A549 treated with AZD2906 at 1 μM for 4 hours (cell line): Measurements from ENCODE around the gene DHRSX. TPM values are rescaled to one million over a fixed set of nuclear protein-coding genes. Genes with fewer than 3 reads are reported as not detected.

Experiments
- total RNA-seq: library from RNA; stranded (reverse); fragments of 200-300 nt; extraction: Qiagen RNA extraction; gene quantifications from 5 replicates; pipeline ENCODE4 v1.2.3, GENCODE V29; 2022

The DHRSX gene, protein sequence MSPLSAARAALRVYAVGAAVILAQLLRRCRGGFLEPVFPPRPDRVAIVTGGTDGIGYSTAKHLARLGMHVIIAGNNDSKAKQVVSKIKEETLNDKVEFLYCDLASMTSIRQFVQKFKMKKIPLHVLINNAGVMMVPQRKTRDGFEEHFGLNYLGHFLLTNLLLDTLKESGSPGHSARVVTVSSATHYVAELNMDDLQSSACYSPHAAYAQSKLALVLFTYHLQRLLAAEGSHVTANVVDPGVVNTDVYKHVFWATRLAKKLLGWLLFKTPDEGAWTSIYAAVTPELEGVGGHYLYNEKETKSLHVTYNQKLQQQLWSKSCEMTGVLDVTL
- 41.0 to 49.6 TPM (median 45.3 TPM) in 5 replicates for total RNA-seq

DNA sequence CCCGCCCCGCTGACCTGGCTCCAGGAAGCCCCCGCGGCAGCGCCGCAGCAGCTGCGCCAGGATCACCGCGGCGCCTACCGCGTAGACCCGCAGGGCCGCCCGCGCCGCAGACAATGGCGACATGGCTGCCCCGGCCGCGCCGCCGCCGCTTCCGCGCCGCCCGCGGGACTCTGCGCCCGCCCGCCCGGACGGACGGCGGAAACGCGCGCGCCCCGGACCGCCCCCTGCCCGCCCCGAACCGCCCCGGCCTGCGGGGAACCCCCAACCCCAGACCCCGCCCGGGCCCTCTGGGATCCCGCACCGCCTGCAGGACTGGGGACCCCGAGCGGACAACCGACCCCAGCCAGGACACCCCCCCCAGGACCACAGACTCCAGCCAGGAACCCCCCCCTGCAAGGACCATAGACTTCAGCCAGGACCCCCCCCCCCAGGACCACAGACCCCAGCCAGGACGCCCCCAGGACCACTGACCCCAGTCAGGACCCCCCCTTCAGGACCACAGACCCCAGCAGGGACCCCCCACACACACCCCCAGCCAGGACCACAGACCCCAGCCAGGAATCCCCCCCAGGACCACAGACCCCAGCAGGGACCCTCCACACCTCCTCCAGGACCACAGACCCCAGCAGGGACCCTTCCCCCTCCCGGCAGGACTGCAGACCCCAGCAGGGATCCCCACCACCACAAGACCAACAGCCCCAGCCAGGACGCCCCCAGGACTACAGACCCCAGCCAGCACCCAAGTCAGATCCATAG lies at the start of gene DHRSX, which contains the start of gene ZBED1:
Gene DHRSX, minus strand, starts transcription at position 174 of the 756 bp plus-strand sequence. Its CDS starts 51 bp downstream, at position 123.
Gene ZBED1, minus strand, starts transcription at position 174 of the 756 bp plus-strand sequence. CDS start 10,257 bp downstream, outside the sequence.

Other genes with a start within 250 kb of the DHRSX start
- 34.7 to 36.1 TPM (median 35.4 TPM) in 5 replicates for gene ZBED1, start within 50 bp of the DHRSX start, total RNA-seq
- 324 to 354 TPM (median 345 TPM) in 5 replicates for gene CD99, start 190.3 kb upstream of the DHRSX start, total RNA-seq